HL-60 (cell line): Measurements from ENCODE around the gene DNAH1.

Experiments used
- CTCF ChIP-seq: IDR thresholded peaks from one replicate; pipeline ENCODE4 v1.5.1; 2011; ENCODE audit warnings: low read length, control low read depth, inconsistent platforms; ENCODE audit not compliant: insufficient read depth
- POLR2AphosphoS5 ChIP-seq: IDR thresholded peaks from 2 replicates; pipeline ENCODE4 v1.6.1; 2012; ENCODE audit warnings: low read depth
- REST ChIP-seq: IDR thresholded peaks from 2 replicates; pipeline ENCODE4 v1.6.1; 2012; ENCODE audit warnings: low read depth; ENCODE audit not compliant: insufficient replicate concordance

GRCh38 chr3:52446631-52447511 is 130.8 kb downstream of the DNAH1 start:
- TF ChIP-seq CTCF (peak; percentile 99), REST (no peak), POLR2AphosphoS5 (no peak)
